Left ventricle myocardium inferior (tissue), 1 donor: ENCODE data around the gene TNS3. TPM values are rescaled to one million over a fixed set of nuclear protein-coding genes. Genes with fewer than 3 reads are reported as not detected.

Experiments
- DNase-seq: peaks from one replicate; pipeline ENCODE4 v3.0.0-alpha.2; 2020
- H3K27ac ChIP-seq: fragments of 200-600 bp; replicated peaks from 2 replicates; pipeline ENCODE4 v1.8.0; 2021
- H3K27me3 ChIP-seq: fragments of 200-600 bp; 2 replicates; pipeline ENCODE4 v1.8.0; 2021; ENCODE audit warnings: low read depth
- H3K36me3 ChIP-seq: fragments of 200-600 bp; 2 replicates; pipeline ENCODE4 v1.8.0; 2021
- H3K4me1 ChIP-seq: fragments of 200-600 bp; 2 replicates; pipeline ENCODE4 v1.8.0; 2021
- H3K4me3 ChIP-seq: fragments of 200-600 bp; 2 replicates; pipeline ENCODE4 v1.8.0; 2021; ENCODE audit warnings: mild to moderate bottlenecking, moderate library complexity
- H3K9me3 ChIP-seq: fragments of 200-600 bp; replicated peaks from 2 replicates; pipeline ENCODE4 v1.8.0; 2021
- intact Hi-C: fragments of 100-400 bp; cut with micrococcal nuclease; formaldehyde crosslinking; loops from one replicate; pipeline ENCODE4 v1.11.0; 2022
- total RNA-seq: library from RNA; stranded (reverse); fragmentation: NEBNext Ultra II Directional; extraction: Animal tissue kit (Norgen Biotek cat#: 25700); gene quantifications from one replicate; pipeline ENCODE4 v1.2.1, GENCODE V29; 2021
- TF ChIP-seq, protein P1 (sequence below): fragments of 200-600 bp; IDR thresholded peaks from 2 replicates; pipeline ENCODE4 v1.8.0; 2021; ENCODE audit warnings: antibody characterized with exemption, mild to moderate bottlenecking, borderline replicate concordance
- donor health status: DM: no; HTN: yes; CAD: no; lungs with severe emphysema.

The TNS3 gene
- total RNA-seq, 1 donor from 2014 or later = 40.6 TPM

DNA sequence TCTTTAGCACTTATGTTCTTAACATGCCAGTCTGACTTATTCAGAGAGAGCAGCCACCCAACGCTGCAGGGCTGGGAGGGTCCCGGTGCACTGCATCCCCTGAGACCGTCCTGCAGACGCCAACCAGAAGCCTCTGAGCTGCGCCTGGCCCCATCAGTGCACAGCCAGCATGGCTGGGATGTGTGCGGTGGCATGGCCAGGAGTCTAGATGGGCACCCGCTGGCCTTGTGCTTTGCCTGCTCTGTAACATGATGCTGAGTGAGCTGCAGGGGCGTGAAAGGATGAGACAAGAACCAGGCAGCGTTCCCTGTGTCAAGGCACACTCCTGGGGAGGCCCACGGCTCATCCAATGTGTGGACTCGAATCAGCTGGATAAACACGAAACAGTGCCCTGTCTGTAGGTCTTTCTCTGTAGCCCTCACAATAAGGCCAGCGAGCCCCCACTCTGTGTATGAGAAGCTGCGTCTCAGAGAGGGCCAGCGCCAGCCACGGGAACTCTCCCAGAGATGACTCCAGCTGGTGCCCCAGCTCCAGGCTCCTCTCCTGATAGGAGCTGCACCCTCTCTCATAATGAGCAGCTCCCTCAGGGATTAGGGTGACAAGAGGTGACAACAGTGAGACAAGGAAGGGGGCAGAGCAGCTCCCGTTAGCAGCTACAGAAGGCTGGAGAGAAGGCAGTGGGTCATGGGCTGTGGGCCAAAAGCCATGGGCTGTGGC, 96.8 kb downstream of the TNS3 start:
- H3K4me3 ChIP-seq = no peak overlapping the region
- peaks cover 84% of the 10 kb centered on the region for H3K4me1 ChIP-seq
- peak overlapping the region; percentile 87 for H3K27ac ChIP-seq
- H3K27me3 ChIP-seq = no peaks in the 10 kb centered on the region
- TF ChIP-seq, protein P1, sequence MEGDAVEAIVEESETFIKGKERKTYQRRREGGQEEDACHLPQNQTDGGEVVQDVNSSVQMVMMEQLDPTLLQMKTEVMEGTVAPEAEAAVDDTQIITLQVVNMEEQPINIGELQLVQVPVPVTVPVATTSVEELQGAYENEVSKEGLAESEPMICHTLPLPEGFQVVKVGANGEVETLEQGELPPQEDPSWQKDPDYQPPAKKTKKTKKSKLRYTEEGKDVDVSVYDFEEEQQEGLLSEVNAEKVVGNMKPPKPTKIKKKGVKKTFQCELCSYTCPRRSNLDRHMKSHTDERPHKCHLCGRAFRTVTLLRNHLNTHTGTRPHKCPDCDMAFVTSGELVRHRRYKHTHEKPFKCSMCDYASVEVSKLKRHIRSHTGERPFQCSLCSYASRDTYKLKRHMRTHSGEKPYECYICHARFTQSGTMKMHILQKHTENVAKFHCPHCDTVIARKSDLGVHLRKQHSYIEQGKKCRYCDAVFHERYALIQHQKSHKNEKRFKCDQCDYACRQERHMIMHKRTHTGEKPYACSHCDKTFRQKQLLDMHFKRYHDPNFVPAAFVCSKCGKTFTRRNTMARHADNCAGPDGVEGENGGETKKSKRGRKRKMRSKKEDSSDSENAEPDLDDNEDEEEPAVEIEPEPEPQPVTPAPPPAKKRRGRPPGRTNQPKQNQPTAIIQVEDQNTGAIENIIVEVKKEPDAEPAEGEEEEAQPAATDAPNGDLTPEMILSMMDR = no peak
- H3K9me3 ChIP-seq = no peaks in the 10 kb centered on the region
- no peaks in the 10 kb centered on the region for H3K36me3 ChIP-seq
- DNase-seq = no peak
- intact Hi-C loops = no loop called here

DNA sequence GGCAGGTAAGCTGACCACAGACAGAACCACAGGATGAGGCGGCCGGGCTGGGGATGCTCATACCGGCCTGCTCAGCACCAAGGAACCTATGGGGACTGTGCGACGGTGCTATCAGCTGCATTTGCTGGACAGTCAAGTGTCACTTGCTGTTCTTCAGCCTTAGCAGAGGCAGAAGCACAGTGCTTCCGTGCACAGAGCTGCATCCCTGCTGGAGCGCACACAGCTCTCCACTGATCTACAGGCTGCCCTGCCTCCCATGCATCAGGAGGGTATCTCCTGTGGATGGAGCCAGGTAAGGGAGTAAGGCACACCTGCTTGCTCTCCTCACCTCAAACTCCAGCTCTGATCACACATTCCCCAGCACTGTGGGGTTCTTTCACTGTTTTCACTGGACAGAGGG, 97.5 kb downstream of the TNS3 start:
- Histone ChIP-seq H3K4me1 (peaks cover 84% of the 10 kb centered on the region), H3K27ac (peak overlapping the region; percentile 87), H3K9me3 (no peaks in the 10 kb centered on the region), H3K36me3 (no peaks in the 10 kb centered on the region), H3K4me3 (no peak overlapping the region), H3K27me3 (no peaks in the 10 kb centered on the region)
- no peak for DNase-seq
- intact Hi-C loops = no loop called here
- TF ChIP-seq, protein P1 = no peak

DNA sequence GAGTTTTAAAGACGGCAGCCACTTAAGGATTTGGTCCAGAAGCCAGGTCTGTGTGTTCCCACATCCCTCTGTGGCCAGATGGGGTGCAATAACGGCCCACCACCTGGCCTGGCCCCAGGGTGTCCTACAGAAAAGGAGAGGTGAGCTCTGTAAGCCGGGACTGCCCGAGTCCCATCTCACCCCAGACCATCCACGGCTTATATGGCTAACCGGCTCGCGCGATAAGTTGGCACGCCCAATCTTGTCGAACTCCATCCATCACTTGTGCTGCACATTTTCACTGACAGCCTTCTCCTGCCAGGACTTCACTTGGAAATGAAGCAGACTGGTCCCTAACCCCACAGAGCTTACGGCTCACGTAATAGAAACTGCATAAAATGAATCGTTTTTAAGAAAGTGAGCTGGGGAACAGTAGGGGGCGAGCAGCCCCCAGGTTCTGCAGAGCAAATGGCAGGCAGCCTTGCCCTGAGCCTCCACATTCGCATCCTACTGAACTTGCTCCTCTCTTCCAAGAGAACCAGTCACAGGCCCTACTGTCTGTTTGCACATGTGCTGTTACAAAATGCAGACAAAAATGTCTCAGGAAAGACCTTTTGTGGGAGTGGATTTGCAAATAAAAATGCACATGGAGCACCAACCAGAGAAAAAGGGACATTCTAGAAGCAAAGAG, 98.2 kb downstream of the TNS3 start:
- no peaks in the 10 kb centered on the region for H3K27me3 ChIP-seq
- peak overlapping the region; percentile 87 for H3K27ac ChIP-seq
- TF ChIP-seq, protein P1 = no peak
- no peaks in the 10 kb centered on the region for H3K9me3 ChIP-seq
- H3K4me3 ChIP-seq = no peak overlapping the region
- H3K4me1 ChIP-seq = peaks cover 83% of the 10 kb centered on the region
- no peak for DNase-seq
- intact Hi-C loops = no loop called here
- no peaks in the 10 kb centered on the region for H3K36me3 ChIP-seq

DNA sequence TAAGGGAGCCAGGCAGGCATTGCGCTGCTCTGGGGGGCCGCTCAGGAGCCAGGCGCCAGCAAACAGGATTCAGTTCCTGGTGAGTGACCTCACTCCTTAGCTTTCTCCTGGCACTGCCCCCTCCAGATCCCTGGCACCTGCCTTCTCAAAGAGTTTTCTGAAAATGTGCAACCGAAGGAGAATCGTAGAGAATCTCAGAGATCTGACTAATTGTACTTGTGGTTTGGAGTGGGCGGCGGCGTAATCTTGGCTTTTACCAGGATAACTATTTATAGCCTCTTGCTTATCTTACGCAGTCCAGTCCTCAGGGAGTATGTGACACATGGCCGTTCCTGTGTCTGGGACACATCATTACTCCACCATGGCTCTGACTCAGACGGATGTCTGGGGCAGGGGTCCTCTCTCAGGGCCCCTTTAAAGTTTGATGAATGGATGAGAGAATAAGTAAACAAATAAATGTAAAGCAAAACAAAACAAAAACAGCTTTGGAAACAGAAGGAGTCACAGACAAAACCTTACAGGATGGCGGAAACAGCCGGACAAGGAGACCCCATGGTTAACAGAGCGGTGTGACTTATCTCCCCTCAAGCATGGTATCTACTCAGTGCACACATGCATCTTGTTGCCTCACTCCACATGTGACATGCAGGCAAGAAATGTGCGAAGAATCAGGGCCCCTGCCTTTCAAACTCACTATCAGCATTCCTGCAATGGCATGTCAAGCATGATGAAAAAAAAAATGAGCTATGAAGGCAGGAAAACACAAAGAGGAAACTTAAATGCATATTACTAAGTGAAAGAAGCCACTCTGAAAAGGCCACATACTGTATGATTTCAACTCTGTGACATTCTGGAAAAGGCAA, 99.7 kb downstream of the TNS3 start:
- Histone ChIP-seq H3K9me3 (no peaks in the 10 kb centered on the region), H3K36me3 (no peaks in the 10 kb centered on the region), H3K27me3 (no peaks in the 10 kb centered on the region), H3K27ac (peak overlapping the region; percentile 87), H3K4me3 (peak overlapping the region; percentile 19), H3K4me1 (peaks cover 83% of the 10 kb centered on the region)
- TF ChIP-seq, protein P1 = no peak
- intact Hi-C loops = no loop called here
- no peak for DNase-seq

DNA sequence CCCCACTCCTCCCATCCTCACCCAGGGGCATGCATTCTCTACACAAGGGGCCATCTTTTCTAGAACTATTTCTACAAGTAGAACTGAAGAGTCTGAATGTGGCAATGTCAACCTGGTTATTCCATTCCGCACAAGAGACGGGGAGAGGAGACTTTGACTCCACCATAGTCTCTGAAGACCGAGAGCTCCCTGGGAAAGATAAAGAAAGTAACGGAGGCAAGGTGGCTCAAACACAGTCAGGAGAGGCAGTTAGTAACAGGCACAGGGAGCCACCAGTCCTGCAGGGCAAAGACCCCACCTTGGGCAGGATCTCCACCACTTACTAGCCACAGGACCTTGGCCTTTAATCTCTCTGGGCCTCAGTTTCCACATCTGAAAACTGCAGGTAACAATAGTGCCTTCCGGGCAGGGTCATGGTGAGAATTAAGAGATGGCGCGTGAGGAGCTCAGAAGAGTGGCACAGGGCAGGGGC, 100.3 kb downstream of the TNS3 start:
- peak overlapping the region; percentile 19 for H3K4me3 ChIP-seq
- no peaks in the 10 kb centered on the region for H3K9me3 ChIP-seq
- H3K36me3 ChIP-seq = no peaks in the 10 kb centered on the region
- intact Hi-C loops = no loop called here
- TF ChIP-seq, protein P1 = no peak
- H3K4me1 ChIP-seq = peaks cover 89% of the 10 kb centered on the region
- no peak for DNase-seq
- H3K27me3 ChIP-seq = no peaks in the 10 kb centered on the region
- H3K27ac ChIP-seq = peak overlapping the region; percentile 87
